Measurements from ENCODE around the gene SPO11.

SPO11 gene, protein sequence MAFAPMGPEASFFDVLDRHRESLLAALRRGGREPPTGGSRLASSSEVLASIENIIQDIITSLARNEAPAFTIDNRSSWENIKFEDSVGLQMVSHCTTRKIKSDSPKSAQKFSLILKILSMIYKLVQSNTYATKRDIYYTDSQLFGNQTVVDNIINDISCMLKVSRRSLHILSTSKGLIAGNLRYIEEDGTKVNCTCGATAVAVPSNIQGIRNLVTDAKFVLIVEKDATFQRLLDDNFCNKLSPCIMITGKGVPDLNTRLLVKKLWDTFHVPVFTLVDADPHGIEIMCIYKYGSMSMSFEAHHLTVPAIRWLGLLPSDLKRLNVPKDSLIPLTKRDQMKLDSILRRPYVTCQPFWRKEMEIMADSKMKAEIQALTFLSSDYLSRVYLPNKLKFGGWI

GRCh38 chr20:57329608-57330221 is at the start of gene SPO11:
Gene SPO11 (plus strand): TSS chr20:57329803. CDS start chr20:57329868, 65 bp downstream.
- no peak for DNase-seq

GRCh38 chr20:57280221-57280620 is 49.4 kb upstream of the SPO11 start:
- DNase-seq: no peak

DNA sequence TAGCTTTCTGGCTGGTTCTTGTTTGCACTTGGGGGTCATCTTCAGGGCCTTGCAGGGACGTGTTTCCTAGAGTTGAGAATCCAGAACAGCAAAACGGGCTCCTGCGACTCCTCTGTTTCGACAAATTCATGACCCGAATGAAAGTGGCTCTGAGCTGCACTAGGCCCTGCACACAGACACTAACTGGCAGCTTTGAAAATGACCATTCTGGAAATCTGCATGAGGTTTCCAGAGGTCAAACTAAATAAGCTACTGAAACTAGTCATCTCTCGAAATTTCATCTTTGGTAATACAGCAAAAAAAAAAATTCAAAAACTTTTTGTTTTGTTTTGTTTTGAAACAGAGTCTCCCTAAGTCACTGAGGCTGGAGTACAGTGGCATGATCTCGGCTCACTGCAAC is 47.7 kb upstream of the SPO11 start:
- no peak for DNase-seq

- DNase-seq: no peak
These were observed 46.8 kb upstream of the SPO11 start for GRCh38 chr20:57282670-57283361.

- DNase-seq: no peak
These were observed 45.7 kb upstream of the SPO11 start for GRCh38 chr20:57283860-57284259.

- no peak for DNase-seq
These were observed 42.4 kb upstream of the SPO11 start for GRCh38 chr20:57287007-57287880.

GRCh38 chr20:57287901-57288300 is 41.7 kb upstream of the SPO11 start:
- no peak for DNase-seq

DNA sequence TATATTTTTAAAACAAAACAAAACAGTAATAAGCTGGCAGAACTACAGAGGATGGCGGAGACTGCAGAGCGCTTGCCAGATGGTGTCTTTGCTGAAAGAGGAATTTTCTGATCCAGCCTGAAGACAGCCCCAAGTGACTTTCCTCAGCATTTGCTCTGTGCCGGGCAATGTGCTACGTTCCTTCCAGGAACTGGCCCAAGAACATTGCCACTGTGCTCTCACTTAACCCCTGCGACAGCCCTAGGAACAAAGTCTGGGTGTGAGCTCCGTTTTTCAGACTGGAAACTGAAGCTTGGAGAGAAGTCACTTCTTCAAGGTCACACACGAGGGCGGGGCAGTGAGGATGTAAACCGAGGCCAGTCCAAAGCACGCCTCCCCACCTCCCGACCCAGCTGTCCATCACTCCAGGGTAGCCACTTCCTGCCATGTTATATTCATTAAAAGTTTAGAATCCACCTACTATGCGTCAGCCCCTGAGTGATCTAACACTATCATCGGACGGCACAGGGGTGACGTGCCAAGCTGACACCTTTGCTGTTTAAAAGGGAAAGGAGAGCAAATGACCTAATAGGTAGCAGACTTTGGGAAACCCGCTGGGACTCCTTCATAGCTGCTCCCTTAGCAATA is 40.8 kb upstream of the SPO11 start:
- no peak for DNase-seq

GRCh38 chr20:57289391-57290177 is 40.0 kb upstream of the SPO11 start:
- no peak for DNase-seq

- DNase-seq: no peak
These were observed 39.5 kb upstream of the SPO11 start for GRCh38 chr20:57290178-57290484.

DNA sequence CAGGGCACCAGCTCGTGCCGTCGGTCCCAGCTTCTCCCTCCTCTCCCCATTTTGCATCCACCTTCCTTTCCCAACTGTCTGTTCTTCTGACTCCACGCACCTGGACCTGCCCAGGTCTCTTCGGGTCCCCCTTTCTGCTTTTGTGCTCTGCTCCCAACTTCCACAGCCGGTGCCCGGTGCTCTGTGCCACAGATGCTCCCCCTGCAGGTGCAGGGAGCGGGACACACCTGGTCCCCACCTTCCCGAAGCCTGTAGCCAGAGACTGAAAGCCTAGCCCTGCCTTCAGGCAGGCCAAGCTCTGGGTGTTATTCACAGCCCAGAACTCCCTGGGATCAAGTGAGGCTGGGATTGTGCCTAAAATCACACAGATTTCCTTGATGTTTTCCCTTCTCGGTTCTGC is 38.6 kb upstream of the SPO11 start:
- no peak for DNase-seq

DNA sequence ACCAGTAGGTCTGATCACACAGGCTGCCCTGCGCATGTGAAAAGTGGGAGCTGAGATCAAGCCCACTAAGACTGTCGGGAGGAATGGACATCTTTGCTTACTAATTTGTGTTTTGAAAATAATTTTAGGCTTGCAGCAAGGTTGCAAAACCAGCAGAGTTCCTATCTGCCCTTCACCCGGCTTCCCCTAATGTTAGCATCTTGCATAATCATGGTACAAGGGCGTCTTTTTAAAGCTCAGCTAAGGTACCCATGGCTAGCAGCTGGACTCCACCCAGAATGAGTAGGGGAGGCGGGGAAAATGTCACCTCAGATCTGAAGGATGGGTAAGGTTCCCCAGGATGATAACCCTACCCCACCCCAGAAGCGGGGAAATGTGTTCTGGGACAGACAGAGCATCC is 37.9 kb upstream of the SPO11 start:
- no peak for DNase-seq

GRCh38 chr20:57292611-57293010 is 37.0 kb upstream of the SPO11 start:
- no peak for DNase-seq

- DNase-seq: no peak
These were observed 35.6 kb upstream of the SPO11 start for GRCh38 chr20:57293995-57294394.

DNA sequence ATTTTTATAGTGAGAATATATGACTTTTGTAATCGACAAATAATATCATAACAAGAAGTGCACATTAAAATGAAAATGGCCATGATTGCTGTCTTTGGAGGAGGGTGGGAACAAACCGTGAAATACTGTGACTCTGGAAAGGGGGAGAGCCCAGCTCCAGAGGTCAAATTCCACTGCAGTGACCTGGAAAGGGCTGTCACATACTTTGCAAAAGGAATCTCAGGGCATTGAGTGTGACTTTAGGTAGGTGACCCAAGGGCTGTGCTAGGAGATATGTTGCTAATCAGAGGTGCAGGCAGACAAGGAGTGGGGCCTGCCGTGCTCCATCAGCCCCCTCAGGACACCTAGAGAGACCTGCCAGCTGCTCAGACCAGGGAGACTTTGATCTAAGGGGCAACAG is 35.1 kb upstream of the SPO11 start:
- no peak for DNase-seq

GRCh38 chr20:57298457-57298856 is 31.1 kb upstream of the SPO11 start:
- DNase-seq: no peak

- DNase-seq: no peak
These were observed 28.6 kb upstream of the SPO11 start for GRCh38 chr20:57301026-57301425.

- no peak for DNase-seq
These were observed 22.9 kb upstream of the SPO11 start for GRCh38 chr20:57306747-57307146.

DNA sequence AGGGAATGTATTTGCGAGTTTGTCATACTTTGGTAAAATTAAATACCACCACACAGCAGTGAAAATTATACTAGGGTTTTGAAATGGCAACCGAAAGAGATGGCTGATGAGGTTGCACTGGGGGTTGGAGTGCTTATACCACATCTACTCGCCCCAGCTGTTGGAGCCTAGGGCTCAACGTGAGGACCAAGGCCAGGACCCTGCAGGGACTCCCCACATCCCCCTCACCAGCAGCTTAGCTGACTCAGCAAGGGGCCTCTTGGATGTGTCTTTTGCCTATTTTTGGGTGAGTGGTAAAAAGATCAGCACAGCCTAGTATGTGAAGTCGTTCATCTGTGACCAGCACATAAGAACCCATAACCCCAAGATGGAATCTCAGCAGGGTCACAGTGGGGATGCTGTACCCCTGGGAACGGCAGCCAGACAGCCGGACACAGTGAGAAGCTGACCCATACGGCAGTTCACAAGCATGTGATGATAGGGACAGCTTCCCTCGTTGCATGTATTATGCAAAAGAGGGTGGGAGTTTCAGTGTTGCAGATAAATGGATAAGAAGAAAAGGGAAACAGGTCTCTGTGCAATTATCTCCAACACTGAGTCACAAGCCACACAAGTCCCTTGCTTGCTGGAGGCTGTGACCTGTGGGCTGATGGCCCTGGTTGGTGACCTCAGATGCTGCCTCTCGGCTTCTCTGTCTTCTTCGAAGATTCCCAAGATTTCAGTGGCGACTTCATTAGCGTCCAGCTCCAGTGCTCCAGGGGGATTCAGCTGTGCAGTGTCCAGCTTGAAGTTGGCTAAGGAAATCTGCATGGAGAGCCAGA is 20.9 kb upstream of the SPO11 start:
- DNase-seq: peak; percentile 3 to 28 (median 23)

GRCh38 chr20:57309544-57310115 is 20.0 kb upstream of the SPO11 start:
- no peak for DNase-seq
